Muscle of leg (tissue), 11 donors: ENCODE measurements around the gene PIK3C2G. TPM values are rescaled to one million over a fixed set of nuclear protein-coding genes. Genes with fewer than 3 reads are reported as not detected.

Source experiments
- DNase-seq: peaks from one replicate; pipeline ENCODE4 v3.0.0; 2013
- H3K27ac ChIP-seq: one replicate; pipeline ENCODE4 v1.5.1; 2013; ENCODE audit warnings: mild to moderate bottlenecking, low read length, control low read depth
- H3K27me3 ChIP-seq: one replicate; pipeline ENCODE4 v1.6.1; 2013; ENCODE audit warnings: low read length; ENCODE audit not compliant: control insufficient read depth, insufficient read depth
- H3K36me3 ChIP-seq: one replicate; pipeline ENCODE4 v1.6.1; 2013; ENCODE audit warnings: low read length; ENCODE audit not compliant: control insufficient read depth, insufficient read depth
- H3K4me1 ChIP-seq: one replicate; pipeline ENCODE4 v1.6.1; 2013; ENCODE audit warnings: low read length; ENCODE audit not compliant: control insufficient read depth, insufficient read depth
- H3K4me3 ChIP-seq: one replicate; pipeline ENCODE4 v1.5.1; 2013; ENCODE audit warnings: low read length, control low read depth
- H3K9me3 ChIP-seq: replicated peaks from 2 replicates; pipeline ENCODE4 v1.6.1; 2013; ENCODE audit warnings: low read depth, low read length; ENCODE audit not compliant: control insufficient read depth
- WGBS: methylation state at CpG from one replicate; pipeline ENCODE4 v1.1.5; 2013; ENCODE audit warnings: missing lambda C conversion rate; ENCODE audit not compliant: insufficient coverage; 5-methylcytosine and 5-hydroxymethylcytosine counted together
- polyA plus RNA-seq, 8 donors: library from polyadenylated mRNA; unstranded; fragments of 120-200 nt; gene quantifications; one replicate each; pipeline versions ENCODE4 v1.2.1 to v1.2.3, GENCODE V29; 2013; ENCODE audit warnings: inconsistent platforms in 1 of 8, low replicate concordance in 1 of 8; ENCODE audit not compliant: insufficient read length in 8 of 8, insufficient read depth in 1 of 8
- total RNA-seq: library from RNA; stranded (reverse); fragments of 120-200 nt; gene quantifications from one replicate; pipeline ENCODE4 v1.2.4, GENCODE V29; 2013

Gene PIK3C2G
- total and polyA plus RNA-seq, 9 donors, result 0.04 to 1.3 (median 0.27) TPM

DNA sequence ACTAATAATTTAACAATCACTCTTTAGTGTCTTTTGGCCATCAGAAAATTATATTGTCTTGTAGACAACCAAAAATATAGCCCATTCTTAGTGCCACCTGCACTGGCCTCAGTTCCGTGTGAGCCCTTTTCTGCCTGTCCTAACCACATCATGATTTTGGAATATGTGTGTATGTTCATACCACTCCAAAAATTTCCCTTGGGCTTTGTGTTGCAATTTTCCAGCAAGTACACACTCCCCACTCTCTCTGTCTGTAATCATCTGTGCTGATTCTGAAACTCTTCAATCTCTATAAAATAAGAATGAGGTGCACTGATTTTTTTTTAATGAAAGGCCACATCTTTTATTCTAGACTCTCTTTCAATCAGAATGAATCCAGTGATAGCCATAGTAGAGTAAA lies 196.0 kb downstream of the PIK3C2G start:
- H3K9me3 ChIP-seq, result no peaks in the 10 kb centered on the region
- DNase-seq, result peak; percentile 20
- no peak overlapping the region for H3K4me3 ChIP-seq
- no peak overlapping the region for H3K27ac ChIP-seq
- no CpG with 5 or more reads among the region's 1 CpG for whole genome bisulfite sequencing
- peaks cover 3% of the 10 kb centered on the region for H3K4me1 ChIP-seq
- H3K27me3 ChIP-seq, result no peaks in the 10 kb centered on the region
- no peaks in the 10 kb centered on the region for H3K36me3 ChIP-seq

DNA sequence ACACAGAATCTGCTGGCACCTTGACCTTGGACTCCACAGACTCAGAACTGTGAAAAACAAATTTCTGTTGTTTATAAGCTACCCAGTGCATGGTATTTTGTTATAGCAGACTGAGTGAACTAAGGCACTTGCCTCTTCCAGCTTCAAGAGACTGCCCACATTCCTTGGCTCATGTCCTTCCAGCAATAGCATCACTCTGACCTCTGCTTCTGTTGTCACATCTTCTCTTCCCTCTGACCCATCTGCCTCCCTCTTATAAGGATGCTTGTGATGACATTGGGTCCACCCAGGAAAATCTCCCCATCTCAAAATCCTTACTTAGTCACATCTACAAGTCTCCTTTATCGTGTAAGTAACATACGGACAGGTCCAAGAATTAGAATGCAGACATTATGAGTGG lies 200.4 kb downstream of the PIK3C2G start:
- no CpG with 5 or more reads among the region's 2 CpGs for WGBS
- Histone ChIP-seq H3K9me3 (no peaks in the 10 kb centered on the region), H3K4me3 (no peak overlapping the region), H3K27ac (peak overlapping the region; percentile 72), H3K4me1 (peaks cover 3% of the 10 kb centered on the region), H3K27me3 (no peaks in the 10 kb centered on the region), H3K36me3 (no peaks in the 10 kb centered on the region)
- peak; percentile 50 for DNase-seq

DNA sequence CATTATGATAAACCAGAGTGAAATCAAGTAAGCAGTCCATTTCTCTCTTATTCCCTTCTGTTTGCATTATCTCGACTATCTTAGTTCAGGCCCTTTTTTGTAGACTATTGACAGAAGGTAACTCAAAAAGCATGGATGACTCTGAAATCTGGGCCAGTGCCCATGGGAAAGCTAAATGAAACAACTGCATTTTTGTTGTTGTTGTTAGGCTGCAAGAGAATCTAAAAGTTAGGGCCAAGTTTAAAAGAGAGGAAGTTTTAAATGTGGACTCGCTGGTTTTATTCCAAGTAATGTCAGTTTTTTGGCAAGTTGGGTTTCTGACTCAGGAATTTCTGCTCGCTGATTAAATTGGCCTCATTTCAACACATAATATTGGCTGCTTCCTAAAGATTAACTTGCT lies 201.1 kb downstream of the PIK3C2G start:
- DNase-seq, result peak; percentile 97
- Histone ChIP-seq H3K9me3 (no peaks in the 10 kb centered on the region), H3K27me3 (no peaks in the 10 kb centered on the region), H3K4me1 (peaks cover 3% of the 10 kb centered on the region), H3K27ac (peak overlapping the region; percentile 72), H3K36me3 (no peaks in the 10 kb centered on the region), H3K4me3 (no peak overlapping the region)
- no CpG with 5 or more reads among the region's 3 CpGs for WGBS

DNA sequence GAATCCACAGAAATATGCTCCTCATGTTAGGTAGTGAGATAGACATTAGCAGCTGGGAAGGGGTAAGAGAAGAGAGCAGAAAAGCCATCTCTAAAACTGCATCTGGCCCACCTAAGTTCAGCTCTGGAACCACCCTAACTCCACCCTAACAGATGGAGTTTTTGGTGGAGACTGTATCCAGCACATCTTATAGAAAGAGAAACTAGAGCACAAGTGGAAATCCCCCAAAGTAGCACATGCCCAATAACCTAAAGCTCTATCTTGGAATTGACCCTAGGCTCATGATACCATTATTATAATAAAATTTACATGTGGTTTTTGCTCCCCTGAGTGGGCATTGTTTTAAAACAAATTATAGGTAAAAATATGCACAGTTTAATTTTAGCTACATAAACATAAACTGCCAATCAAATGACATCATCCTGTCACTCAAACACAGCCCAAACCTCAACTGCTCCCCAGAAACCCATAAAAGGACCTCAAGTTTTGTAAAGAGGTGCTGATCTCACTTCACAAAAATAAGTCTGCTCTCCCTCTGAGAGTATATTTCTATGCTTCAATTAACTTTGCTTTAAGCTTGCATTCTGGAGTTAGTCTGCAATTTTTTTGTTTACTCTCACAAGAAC lies 206.4 kb downstream of the PIK3C2G start:
- no peaks in the 10 kb centered on the region for H3K27me3 ChIP-seq
- no peaks in the 10 kb centered on the region for H3K9me3 ChIP-seq
- no peak overlapping the region for H3K4me3 ChIP-seq
- DNase-seq, result no peak
- no peaks in the 10 kb centered on the region for H3K36me3 ChIP-seq
- H3K4me1 ChIP-seq, result no peaks in the 10 kb centered on the region
- no peak overlapping the region for H3K27ac ChIP-seq

DNA sequence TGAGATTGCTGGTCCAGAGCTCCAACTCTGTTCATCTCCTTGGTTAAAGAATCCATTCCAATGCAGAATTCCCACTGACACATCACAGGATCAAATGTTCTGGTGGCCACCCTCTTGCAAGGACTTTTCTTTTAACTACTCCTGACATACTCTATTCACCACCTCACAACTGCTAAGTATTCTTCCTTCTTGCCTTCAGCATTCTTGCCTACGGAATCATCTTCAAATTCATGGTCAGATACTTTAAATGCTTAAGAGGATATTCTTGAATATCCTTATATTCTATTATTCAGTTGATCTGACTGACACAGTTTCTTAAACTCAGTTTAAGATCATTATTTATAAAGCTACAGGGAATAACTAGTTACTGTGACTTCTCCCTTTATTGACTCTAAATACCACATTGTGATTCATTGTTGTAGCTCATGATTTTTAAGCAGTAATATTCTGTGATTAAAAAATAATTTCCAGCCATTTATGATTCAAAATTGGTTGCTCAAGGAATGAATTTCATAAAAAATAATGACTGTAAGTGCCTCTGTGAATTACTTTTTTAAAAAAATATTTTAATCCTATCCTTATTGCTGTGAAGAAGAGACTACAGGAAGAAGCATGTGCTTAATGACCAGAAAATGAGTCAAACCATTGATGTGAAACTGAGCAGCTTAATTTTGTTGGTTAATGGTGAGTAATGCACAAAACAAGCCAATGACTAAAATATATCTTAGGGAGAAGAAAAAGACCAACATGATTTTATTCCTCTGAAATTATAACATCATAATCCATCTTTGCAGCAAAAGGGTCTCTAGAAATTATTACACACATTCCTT lies 207.1 kb downstream of the PIK3C2G start:
- Histone ChIP-seq H3K4me1 (no peaks in the 10 kb centered on the region), H3K9me3 (no peaks in the 10 kb centered on the region), H3K27ac (no peak overlapping the region), H3K36me3 (no peaks in the 10 kb centered on the region), H3K27me3 (no peaks in the 10 kb centered on the region), H3K4me3 (no peak overlapping the region)
- WGBS, result no CpG with 5 or more reads among the region's 1 CpG
- DNase-seq, result no peak

DNA sequence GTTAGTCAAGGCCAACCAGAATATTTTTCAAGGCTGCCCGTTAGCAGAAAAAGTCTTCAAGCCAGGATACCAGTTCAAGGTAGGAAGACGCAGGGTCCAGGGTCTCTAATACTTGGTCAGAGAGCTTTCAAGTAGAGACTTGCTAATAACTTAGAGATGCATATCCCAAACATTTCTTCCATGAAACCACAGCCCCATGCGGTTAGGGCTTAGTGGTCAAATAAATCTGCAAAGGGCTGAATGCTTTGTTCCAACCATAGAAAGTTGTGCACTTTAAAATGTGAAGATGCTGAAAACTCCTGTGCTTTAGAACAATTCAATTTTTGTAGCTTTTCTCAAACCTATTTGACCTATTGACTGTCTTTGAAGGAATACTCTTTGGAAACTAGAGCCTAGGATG lies 208.9 kb downstream of the PIK3C2G start:
- Histone ChIP-seq H3K4me1 (no peaks in the 10 kb centered on the region), H3K36me3 (no peaks in the 10 kb centered on the region), H3K27me3 (no peaks in the 10 kb centered on the region), H3K9me3 (no peaks in the 10 kb centered on the region), H3K27ac (no peak overlapping the region), H3K4me3 (no peak overlapping the region)
- 100% methylated on average over 1 of the region's 3 CpGs for WGBS
- no peak for DNase-seq

DNA sequence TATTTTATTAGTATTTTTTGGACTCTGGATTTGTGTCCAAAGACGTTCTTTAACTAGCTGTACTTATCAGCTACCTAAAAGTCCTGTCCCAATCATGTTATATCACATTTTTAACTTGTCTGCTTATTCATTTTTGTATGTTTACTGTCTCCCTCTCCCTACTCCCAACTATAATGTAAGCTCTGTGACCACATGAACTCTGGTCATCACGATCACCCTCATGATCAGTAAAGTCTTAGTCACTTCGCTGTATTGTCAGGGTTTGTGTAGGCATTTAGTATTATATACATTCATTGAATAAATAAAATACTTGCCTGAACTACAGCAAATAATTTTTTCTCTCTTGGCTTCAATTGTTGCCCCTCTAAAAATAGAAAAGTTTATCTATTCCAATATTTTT lies 211.0 kb downstream of the PIK3C2G start:
- WGBS, result 83% methylated on average over 1 of the region's 3 CpGs
- Histone ChIP-seq H3K36me3 (no peaks in the 10 kb centered on the region), H3K27me3 (no peaks in the 10 kb centered on the region), H3K4me1 (no peaks in the 10 kb centered on the region), H3K9me3 (no peaks in the 10 kb centered on the region), H3K4me3 (no peak overlapping the region), H3K27ac (no peak overlapping the region)
- DNase-seq, result no peak

DNA sequence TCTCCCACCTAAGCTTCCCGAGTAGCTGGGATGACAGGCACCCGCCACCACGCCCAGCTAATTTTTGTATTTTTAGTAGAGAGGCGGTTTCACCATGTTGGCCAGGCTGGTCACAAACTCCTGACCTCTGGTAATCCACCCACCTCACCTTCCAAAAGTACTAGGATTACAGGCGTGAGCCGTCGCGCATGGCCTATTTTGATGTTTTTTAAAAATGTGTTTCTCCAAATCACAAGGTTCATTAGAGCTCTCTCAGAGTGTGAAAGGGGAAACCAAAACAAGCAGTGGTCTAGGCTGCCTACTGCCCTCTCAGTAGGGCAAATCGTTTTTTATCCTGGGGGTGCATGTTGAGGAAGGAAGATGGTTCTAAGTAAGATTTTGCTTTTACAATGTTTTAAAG lies 211.5 kb downstream of the PIK3C2G start:
- Histone ChIP-seq H3K4me3 (no peak overlapping the region), H3K36me3 (no peaks in the 10 kb centered on the region), H3K4me1 (no peaks in the 10 kb centered on the region), H3K27me3 (no peaks in the 10 kb centered on the region), H3K27ac (no peak overlapping the region), H3K9me3 (no peaks in the 10 kb centered on the region)
- no CpG with 5 or more reads among the region's 9 CpGs for WGBS
- no peak for DNase-seq

DNA sequence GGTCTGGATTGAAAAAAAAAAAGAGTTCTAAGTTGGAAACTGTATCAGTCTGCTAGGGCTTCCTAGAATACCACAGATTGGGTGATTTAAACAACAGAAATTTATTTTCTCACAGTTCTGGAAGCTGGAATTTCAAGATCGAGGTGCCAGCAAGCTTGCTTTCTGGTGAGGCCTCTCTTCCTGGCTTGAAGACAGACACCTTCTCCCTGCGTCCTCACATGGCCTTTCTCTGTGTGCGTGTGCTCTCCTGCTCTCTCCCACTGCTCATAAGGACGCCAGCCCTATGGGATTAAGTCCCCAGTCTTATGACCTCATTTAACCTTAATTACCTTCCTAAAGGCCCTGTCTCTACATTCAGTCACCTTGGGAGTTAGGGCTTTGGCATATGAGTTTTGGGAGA lies 215.5 kb downstream of the PIK3C2G start:
- WGBS, result 63% methylated on average over 1 of the region's 4 CpGs

DNA sequence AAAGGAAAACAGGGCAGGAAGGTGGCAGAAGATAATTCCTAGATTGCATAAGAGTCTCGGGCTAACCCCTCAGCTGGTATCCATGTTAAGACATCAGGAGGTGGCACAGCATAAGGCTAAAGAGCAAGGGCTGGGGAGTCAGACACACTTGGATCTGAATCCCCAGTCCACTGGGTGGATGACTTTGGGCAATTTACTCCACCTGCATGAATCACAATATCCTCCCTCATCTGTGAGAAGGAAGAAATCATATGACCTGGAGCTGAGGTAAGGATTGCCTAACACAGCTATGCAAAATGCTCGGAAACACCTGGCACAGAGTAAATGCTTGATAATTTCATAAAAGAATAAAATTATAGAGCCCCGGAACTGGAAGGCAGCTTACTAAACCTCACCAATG lies 217.9 kb downstream of the PIK3C2G start:
- H3K27me3 ChIP-seq, result no peaks in the 10 kb centered on the region
- H3K4me1 ChIP-seq, result no peaks in the 10 kb centered on the region
- H3K36me3 ChIP-seq, result no peaks in the 10 kb centered on the region
- WGBS, result 100% methylated on average over 1 of the region's 3 CpGs
- no peaks in the 10 kb centered on the region for H3K9me3 ChIP-seq
- no peak for DNase-seq
- no peak overlapping the region for H3K4me3 ChIP-seq
- H3K27ac ChIP-seq, result no peak overlapping the region

More for the DNA sequence above, 215.5 kb downstream of the PIK3C2G start:
- DNase-seq, result no peak
- no peak overlapping the region for H3K27ac ChIP-seq
- no peaks in the 10 kb centered on the region for H3K9me3 ChIP-seq
- no peaks in the 10 kb centered on the region for H3K27me3 ChIP-seq
- H3K36me3 ChIP-seq, result no peaks in the 10 kb centered on the region
- H3K4me3 ChIP-seq, result no peak overlapping the region
- no peaks in the 10 kb centered on the region for H3K4me1 ChIP-seq
